ENCODE measurements around the gene CRYL1.

CRYL1 gene, protein sequence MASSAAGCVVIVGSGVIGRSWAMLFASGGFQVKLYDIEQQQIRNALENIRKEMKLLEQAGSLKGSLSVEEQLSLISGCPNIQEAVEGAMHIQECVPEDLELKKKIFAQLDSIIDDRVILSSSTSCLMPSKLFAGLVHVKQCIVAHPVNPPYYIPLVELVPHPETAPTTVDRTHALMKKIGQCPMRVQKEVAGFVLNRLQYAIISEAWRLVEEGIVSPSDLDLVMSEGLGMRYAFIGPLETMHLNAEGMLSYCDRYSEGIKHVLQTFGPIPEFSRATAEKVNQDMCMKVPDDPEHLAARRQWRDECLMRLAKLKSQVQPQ

GRCh38 chr13:20525601-20526544 is at the start of gene CRYL1:
Gene CRYL1, minus strand, starts transcription at chr13:20525857. Its CDS starts 63 bp downstream, at chr13:20525794.
- DNase-seq (ENCODE audit: extremely low read depth in 1 of 2, low read depth in 1 of 2): peak; percentile 34 to 59

GRCh38 chr13:20573636-20574035 is 48.0 kb upstream of the CRYL1 start:
- DNase-seq (ENCODE audit: extremely low read depth in 1 of 2, low read depth in 1 of 2): no peak

DNA sequence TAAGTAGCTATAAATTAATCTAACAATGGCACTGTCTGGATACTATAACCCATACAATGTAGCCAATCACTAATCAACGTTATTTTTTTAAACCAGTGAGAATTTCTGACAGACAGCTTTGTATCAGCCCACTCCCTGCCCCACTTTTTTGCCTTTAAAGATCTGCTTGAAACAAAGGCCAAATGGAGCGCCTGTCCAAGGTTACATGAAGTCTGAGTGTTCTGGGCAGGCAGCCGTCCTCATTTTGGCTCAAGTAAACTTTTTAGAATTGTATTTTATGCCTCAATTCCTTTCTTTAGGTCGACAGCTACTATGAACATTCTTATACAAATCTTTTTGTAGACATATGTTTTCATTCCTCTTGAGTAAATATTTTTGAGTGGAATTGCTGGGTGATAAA is 47.5 kb upstream of the CRYL1 start:
- no peak for DNase-seq (ENCODE audit: extremely low read depth in 1 of 2, low read depth in 1 of 2)

- no peak for DNase-seq (ENCODE audit: extremely low read depth in 1 of 2, low read depth in 1 of 2)
Observed at GRCh38 chr13:20571676-20572075, 46.0 kb upstream of the CRYL1 start.

- DNase-seq (ENCODE audit: extremely low read depth in 1 of 2, low read depth in 1 of 2): no peak
Observed at GRCh38 chr13:20570517-20570916, 44.9 kb upstream of the CRYL1 start.

GRCh38 chr13:20567881-20568528 is 42.3 kb upstream of the CRYL1 start:
- DNase-seq (ENCODE audit: extremely low read depth in 1 of 2, low read depth in 1 of 2): no peak

DNA sequence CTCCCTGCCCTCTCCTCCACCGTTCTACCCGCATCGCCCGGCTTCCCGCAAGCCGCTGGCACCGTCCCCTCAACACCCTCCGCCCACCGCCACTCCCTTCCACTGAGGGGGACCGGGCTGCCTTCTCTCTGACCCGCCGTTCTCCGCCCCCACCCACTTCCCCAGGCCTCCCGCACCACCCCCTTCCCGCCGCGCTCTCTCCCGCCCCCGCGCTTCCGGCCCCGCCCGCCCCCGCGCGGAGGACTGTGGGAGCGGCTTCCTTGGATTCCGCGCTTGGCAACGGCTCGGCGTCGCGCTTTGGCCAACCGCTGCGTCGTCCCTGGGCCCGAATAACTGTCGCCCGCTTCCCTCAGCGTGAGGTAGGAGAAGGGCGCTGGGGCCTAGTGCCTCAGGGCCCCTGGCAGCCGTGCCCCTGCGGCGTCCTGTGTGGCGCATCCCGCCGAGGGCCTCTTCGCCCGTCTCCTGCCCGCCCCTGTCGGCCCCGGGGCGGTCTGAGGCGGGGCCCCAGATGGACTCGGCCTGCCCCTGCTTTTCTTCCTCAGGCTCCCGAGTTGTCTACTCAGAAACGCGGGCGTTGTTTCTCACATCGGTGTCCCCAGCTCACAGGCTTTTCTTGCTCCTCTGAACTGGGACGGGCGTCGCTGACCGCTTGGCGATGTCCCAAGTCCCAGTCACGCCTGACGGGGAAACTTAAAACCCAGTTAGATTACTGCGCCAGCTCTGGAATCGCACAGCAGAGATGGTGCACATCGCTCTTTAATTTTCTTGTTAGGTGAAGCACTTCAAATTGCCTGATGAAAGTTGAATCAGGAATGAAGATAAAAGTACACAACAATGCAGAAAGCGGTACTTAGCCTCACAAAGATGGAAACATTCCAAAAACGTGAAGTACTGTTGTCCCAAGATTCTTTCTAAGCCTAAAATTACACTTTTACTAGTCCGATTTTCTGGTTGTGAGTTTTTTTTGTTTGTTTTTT is 41.5 kb upstream of the CRYL1 start, which contains the start of gene IFT88:
Gene IFT88 (plus strand): TSS at position 260 of the 977 bp plus-strand sequence. CDS start 7,229 bp downstream, outside the sequence.
- DNase-seq (ENCODE audit: extremely low read depth in 1 of 2, low read depth in 1 of 2): peak; percentile 58 to 75

DNA sequence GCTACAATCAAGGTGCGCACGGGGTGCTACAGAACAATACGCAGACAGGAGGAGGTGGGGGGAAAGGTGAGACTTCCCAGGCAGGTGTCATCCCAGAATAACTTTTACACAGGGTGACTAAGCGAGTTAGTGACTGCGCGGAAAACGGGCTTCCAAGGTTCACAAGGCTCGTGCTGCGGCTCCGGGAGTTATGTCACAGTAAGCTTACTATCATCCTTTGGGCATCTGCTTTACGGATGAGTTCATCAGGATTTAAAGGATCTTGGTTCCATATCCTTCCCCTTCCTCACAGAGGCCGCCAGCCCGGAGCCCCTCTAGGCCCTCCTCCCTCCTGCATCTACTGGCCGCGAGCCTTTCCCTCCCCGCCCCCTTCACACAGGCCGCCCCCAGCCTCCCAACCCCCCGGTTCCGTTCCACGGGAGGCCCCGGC is 40.8 kb upstream of the CRYL1 start:
- no peak for DNase-seq (ENCODE audit: extremely low read depth in 1 of 2, low read depth in 1 of 2)

DNA sequence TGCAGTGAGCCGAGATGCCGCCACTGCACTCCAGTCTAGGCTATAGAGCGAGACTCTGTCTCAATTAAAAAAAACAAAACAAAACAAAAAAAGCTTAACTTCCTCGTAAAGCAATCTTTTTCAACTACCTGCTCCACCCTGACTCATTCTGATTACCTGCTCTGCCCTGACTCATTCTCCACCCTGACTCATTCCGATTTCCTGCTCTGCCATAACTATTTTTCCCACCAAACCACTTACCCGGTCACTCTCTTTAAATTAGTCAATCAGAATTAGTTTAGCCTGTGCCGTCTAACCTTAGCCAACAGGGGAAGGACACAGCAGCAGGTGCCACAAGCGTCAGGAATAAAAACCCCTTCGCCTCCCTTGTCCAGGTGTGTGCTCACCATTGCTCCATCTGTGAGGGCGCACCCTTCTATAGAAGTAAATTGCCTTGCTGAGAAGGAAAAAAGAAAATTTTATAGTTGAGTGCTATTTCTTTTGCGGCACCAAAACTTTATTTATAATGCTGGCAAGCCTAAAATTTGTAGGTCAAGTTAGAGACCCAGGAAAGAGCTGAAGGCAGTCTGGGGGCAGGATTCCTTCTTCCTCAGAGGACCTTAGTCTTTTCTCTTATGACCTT is 39.6 kb upstream of the CRYL1 start:
- no peak for DNase-seq (ENCODE audit: extremely low read depth in 1 of 2, low read depth in 1 of 2)

GRCh38 chr13:20561741-20562140 is 36.1 kb upstream of the CRYL1 start:
- no peak for DNase-seq (ENCODE audit: extremely low read depth in 1 of 2, low read depth in 1 of 2)

DNA sequence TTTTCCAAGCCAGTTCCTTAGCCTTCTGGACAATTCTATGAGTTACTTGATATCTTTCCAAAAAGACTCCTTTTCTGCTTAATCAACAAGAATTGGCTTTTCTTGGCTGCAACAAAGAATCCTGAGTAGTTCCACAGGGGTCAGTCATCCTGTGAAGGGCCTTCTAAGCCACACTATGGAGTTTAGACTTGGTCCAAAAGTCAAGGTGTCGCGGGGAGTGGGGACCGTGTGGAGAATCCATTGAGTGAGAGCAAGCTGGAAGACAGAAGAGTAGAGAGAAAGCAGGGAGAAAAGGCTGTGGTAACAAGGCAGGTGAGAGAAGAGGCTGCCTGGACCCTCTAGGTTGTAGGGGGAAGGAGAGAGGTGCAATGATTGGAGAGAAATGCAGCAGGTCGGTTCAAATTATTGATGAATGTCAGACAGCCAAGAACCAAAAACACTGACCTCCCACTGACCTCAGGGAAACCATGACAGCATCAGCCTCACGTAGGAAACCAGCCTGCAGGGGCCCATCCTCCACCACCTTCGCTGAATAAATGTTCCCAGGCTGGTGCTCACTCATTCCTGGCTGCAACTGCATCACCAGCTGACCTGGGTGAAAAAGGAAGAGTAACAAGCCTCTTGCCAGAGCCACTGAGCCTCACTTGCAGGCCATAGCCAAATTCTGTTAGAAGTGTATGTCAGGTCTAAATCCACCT is 34.2 kb upstream of the CRYL1 start:
- DNase-seq (ENCODE audit: extremely low read depth in 1 of 2, low read depth in 1 of 2): no peak

- DNase-seq (ENCODE audit: extremely low read depth in 1 of 2, low read depth in 1 of 2): no peak
Observed at GRCh38 chr13:20558982-20559381, 33.3 kb upstream of the CRYL1 start.

DNA sequence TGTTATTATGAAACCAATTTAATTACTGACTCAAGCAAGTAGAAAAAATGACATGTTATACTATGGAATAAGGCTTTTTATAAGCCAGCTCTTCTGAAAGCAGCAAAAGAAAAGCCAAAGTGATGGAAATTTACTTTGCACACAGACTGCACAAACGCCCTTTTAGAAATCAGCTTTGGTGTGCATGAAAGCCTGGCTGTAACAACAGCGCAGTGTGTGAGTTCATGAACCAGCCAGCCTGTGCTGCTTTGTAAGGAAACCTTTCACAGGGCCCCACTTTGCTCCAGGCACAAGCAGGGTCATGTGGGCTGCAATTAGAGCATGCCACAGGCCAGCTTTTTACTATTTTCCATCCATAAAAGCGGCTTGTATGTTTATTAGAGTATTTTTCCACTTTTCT is 27.7 kb upstream of the CRYL1 start:
- no peak for DNase-seq (ENCODE audit: extremely low read depth in 1 of 2, low read depth in 1 of 2)

GRCh38 chr13:20550799-20551198 is 25.1 kb upstream of the CRYL1 start:
- DNase-seq (ENCODE audit: extremely low read depth in 1 of 2, low read depth in 1 of 2): no peak

DNA sequence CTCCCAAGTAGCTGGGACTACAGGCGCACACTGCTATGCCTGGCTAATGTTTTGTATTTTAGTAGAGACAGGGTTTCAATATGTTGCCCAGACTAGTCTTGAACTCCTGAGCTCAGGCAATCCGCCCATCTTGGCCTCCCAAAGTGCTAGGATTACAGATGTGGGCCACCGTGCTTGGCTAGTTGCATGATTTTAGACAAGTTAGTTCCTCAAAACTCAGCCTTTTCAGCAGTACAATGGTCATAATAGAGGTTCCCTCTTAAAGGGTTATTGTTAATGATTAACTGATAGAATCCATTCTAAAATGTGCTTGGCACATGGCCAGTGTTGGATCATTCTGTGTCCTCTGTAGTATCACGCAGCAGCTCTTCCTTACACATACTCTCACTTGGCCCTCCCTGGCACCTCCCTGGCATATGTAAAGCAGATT is 21.8 kb upstream of the CRYL1 start:
- DNase-seq (ENCODE audit: extremely low read depth in 1 of 2, low read depth in 1 of 2): no peak

DNA sequence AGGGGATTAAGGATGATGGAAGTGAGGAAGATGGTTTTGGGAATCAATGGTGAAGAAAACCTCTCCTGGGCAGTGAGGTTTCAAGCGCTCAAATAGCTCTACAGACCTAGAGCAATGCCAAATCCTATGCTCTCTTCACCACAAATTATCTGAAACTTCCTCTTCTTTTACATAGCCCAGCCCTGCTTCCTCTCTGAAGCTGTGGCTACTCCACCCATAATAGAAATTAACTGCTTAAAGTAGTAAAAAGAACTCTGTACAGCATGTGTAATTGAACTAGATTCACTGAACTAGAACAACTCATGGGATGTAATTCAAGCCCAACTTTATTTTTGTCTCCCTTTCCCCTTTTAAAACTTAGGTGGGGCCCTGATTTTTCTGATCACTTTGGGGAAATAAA is 20.9 kb upstream of the CRYL1 start:
- no peak for DNase-seq (ENCODE audit: extremely low read depth in 1 of 2, low read depth in 1 of 2)

GRCh38 chr13:20544201-20544923 is 18.7 kb upstream of the CRYL1 start:
- DNase-seq (ENCODE audit: extremely low read depth in 1 of 2, low read depth in 1 of 2): no peak

GRCh38 chr13:20536992-20537391 is 11.3 kb upstream of the CRYL1 start:
- no peak for DNase-seq (ENCODE audit: extremely low read depth in 1 of 2, low read depth in 1 of 2)
